Measurements from ENCODE around the gene IFNB1. TPM values are rescaled to one million over a fixed set of nuclear protein-coding genes. Genes with fewer than 3 reads are reported as not detected.

The IFNB1 gene
- total RNA-seq, 1 experiment from 2014 or later: not detected

- CTCF ChIA-PET: interaction anchor here (1.1 to 1.4 kb wide), 3 partner anchors 47 to 90 kb away, joined by 4 to 6 read pairs (median 5); no protein-coding TSS in a partner anchor
- H3K27ac Mint-ChIP-seq: no peak within 1 kb of the TSS
- H3K27me3 Mint-ChIP-seq (ENCODE audit: low read depth): peaks cover 20% of the 10 kb centered on the region
- peak within 1 kb of the TSS; percentile 54 for H3K4me3 Mint-ChIP-seq
- H3K4me1 Mint-ChIP-seq: no peaks in the 10 kb centered on the region
- no peaks in the 10 kb centered on the region for H3K9me3 Mint-ChIP-seq
- POLR2A ChIA-PET: interaction anchor here (0.6 kb wide), 1 partner anchor 12 kb away, joined by 3 read pairs; no protein-coding TSS in a partner anchor
- DNase-seq (ENCODE audit: low spot score) (peak; percentile 70), ATAC-seq (peak; percentile 93)
- H3K36me3 Mint-ChIP-seq: no peaks in the 10 kb centered on the region
- peak; percentile 15; the same call in 1 of the 2 replicates for TF ChIP-seq NFE2L1 (CRISPR knock-in tag; IDR thresholded peaks at IDR 0.05)
- no peak for TF ChIP-seq RORB (CRISPR knock-in tag; IDR thresholded peaks at IDR 0.05)
- peak; percentile 34 for TF ChIP-seq SP1 (CRISPR knock-in tag; conservative IDR thresholded peaks at IDR 0.05)
- TF ChIP-seq ZNF423 (CRISPR knock-in tag; IDR thresholded peaks at IDR 0.05): peak; percentile 92
- TF ChIP-seq ZNF671 (CRISPR knock-in tag; IDR thresholded peaks at IDR 0.05): no peak
Observed at GRCh38 chr9:21031091-21031807, 46.5 kb downstream of the IFNB1 start, which contains the start of gene HACD4. Gene HACD4, minus strand, starts transcription at chr9:21031640. Its CDS starts 50 bp downstream, at chr9:21031590.

- TF ChIP-seq CBFB (CRISPR knock-in tag; IDR thresholded peaks at IDR 0.05; ENCODE audit: low read depth): no peak
- TF ChIP-seq, protein P1, sequence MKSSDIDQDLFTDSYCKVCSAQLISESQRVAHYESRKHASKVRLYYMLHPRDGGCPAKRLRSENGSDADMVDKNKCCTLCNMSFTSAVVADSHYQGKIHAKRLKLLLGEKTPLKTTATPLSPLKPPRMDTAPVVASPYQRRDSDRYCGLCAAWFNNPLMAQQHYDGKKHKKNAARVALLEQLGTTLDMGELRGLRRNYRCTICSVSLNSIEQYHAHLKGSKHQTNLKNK (CRISPR knock-in tag; IDR thresholded peaks at IDR 0.05): no peak
- no peak for TF ChIP-seq ZNF121 (CRISPR knock-in tag; IDR thresholded peaks at IDR 0.05)
- no peak for TF ChIP-seq SOX15 (CRISPR knock-in tag; IDR thresholded peaks at IDR 0.05)
Observed at GRCh38 chr9:21030389-21031035, 47.2 kb downstream of the IFNB1 start.

DNA sequence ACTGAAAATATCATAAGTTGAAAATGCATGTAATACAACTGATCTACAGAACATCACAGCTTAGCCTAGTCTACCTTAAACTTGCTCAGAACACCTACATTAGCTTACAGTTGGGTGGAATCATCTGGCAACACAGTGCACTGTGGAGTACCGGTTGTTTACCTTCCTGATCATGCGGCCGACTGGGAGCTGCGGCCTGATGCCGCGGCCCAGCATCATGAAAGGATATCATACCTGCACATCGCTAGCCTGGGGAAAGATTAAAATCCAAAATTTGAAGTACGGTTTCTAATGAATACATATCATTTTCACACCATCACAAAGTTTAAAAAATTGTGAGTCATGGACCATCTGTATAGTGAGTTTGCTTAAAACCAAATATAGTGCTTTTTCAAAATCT lies 48.1 kb downstream of the IFNB1 start:
- Mint-ChIP-seq H3K4me3 (no peak overlapping the region), H3K27me3 (ENCODE audit: low read depth) (peaks cover 13% of the 10 kb centered on the region), H3K36me3 (no peaks in the 10 kb centered on the region), H3K27ac (no peak overlapping the region), H3K4me1 (no peaks in the 10 kb centered on the region), H3K9me3 (no peaks in the 10 kb centered on the region)
- CTCF ChIA-PET: no interaction called here
- ATAC-seq (no peak), DNase-seq (ENCODE audit: low spot score) (no peak)
- POLR2A ChIA-PET: no interaction called here
- TF ChIP-seq RORB (CRISPR knock-in tag; IDR thresholded peaks at IDR 0.05) (no peak), JUN (CRISPR knock-in tag; IDR thresholded peaks at IDR 0.05) (no peak), FOXJ3 (CRISPR knock-in tag; IDR thresholded peaks at IDR 0.05; ENCODE audit: borderline replicate concordance) (no peak), FOXP1 (CRISPR knock-in tag; IDR thresholded peaks at IDR 0.05; ENCODE audit: borderline replicate concordance) (no peak), TCF7 (CRISPR knock-in tag; IDR thresholded peaks at IDR 0.05; ENCODE audit: low read depth) (no peak), ZNF423 (CRISPR knock-in tag; IDR thresholded peaks at IDR 0.05) (no peak), MYBL2 (CRISPR knock-in tag; IDR thresholded peaks at IDR 0.05) (no peak), NFYB (CRISPR knock-in tag; conservative IDR thresholded peaks at IDR 0.05; ENCODE audit: low read depth) (no peak), HMGA2 (CRISPR knock-in tag; IDR thresholded peaks at IDR 0.05) (no peak), SOX15 (CRISPR knock-in tag; IDR thresholded peaks at IDR 0.05) (no peak), IRF1 (CRISPR knock-in tag; IDR thresholded peaks at IDR 0.05) (no peak)
- TF ChIP-seq, protein P2, sequence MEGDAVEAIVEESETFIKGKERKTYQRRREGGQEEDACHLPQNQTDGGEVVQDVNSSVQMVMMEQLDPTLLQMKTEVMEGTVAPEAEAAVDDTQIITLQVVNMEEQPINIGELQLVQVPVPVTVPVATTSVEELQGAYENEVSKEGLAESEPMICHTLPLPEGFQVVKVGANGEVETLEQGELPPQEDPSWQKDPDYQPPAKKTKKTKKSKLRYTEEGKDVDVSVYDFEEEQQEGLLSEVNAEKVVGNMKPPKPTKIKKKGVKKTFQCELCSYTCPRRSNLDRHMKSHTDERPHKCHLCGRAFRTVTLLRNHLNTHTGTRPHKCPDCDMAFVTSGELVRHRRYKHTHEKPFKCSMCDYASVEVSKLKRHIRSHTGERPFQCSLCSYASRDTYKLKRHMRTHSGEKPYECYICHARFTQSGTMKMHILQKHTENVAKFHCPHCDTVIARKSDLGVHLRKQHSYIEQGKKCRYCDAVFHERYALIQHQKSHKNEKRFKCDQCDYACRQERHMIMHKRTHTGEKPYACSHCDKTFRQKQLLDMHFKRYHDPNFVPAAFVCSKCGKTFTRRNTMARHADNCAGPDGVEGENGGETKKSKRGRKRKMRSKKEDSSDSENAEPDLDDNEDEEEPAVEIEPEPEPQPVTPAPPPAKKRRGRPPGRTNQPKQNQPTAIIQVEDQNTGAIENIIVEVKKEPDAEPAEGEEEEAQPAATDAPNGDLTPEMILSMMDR (IDR thresholded peaks at IDR 0.05): no peak
- TF ChIP-seq, protein P1 (CRISPR knock-in tag; IDR thresholded peaks at IDR 0.05): no peak
- TF ChIP-seq, protein P3, sequence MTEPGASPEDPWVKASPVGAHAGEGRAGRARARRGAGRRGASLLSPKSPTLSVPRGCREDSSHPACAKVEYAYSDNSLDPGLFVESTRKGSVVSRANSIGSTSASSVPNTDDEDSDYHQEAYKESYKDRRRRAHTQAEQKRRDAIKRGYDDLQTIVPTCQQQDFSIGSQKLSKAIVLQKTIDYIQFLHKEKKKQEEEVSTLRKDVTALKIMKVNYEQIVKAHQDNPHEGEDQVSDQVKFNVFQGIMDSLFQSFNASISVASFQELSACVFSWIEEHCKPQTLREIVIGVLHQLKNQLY (CRISPR knock-in tag; IDR thresholded peaks at IDR 0.05): no peak
- TF ChIP-seq, protein P4, sequence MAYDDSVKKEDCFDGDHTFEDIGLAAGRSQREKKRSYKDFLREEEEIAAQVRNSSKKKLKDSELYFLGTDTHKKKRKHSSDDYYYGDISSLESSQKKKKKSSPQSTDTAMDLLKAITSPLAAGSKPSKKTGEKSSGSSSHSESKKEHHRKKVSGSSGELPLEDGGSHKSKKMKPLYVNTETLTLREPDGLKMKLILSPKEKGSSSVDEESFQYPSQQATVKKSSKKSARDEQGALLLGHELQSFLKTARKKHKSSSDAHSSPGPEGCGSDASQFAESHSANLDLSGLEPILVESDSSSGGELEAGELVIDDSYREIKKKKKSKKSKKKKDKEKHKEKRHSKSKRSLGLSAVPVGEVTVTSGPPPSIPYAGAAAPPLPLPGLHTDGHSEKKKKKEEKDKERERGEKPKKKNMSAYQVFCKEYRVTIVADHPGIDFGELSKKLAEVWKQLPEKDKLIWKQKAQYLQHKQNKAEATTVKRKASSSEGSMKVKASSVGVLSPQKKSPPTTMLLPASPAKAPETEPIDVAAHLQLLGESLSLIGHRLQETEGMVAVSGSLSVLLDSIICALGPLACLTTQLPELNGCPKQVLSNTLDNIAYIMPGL (CRISPR knock-in tag; IDR thresholded peaks at IDR 0.05): no peak
- TF ChIP-seq, protein P5, sequence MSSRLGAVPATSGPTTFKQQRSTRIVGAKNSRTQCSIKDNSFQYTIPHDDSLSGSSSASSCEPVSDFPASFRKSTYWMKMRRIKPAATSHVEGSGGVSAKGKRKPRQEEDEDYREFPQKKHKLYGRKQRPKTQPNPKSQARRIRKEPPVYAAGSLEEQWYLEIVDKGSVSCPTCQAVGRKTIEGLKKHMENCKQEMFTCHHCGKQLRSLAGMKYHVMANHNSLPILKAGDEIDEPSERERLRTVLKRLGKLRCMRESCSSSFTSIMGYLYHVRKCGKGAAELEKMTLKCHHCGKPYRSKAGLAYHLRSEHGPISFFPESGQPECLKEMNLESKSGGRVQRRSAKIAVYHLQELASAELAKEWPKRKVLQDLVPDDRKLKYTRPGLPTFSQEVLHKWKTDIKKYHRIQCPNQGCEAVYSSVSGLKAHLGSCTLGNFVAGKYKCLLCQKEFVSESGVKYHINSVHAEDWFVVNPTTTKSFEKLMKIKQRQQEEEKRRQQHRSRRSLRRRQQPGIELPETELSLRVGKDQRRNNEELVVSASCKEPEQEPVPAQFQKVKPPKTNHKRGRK (CRISPR knock-in tag; IDR thresholded peaks at IDR 0.05; ENCODE audit: borderline replicate concordance): no peak

More at GRCh38 chr9:21030389-21031035, 47.2 kb downstream of the IFNB1 start:
- peaks cover 16% of the 10 kb centered on the region for H3K27me3 Mint-ChIP-seq (ENCODE audit: low read depth)
- H3K4me1 Mint-ChIP-seq: no peaks in the 10 kb centered on the region
- ATAC-seq (peak; percentile 5), DNase-seq (ENCODE audit: low spot score) (no peak)
- no peak overlapping the region for H3K4me3 Mint-ChIP-seq
- CTCF ChIA-PET: interaction anchor here (0.6 to 1.4 kb wide), 4 partner anchors 48 to 605 kb away, joined by 4 to 6 read pairs (median 5); no protein-coding TSS in a partner anchor
- POLR2A ChIA-PET: no interaction called here
- H3K27ac Mint-ChIP-seq: no peak overlapping the region
- no peaks in the 10 kb centered on the region for H3K36me3 Mint-ChIP-seq
- H3K9me3 Mint-ChIP-seq: no peaks in the 10 kb centered on the region
